IMR-90 (cell line): ENCODE measurements around the gene VGF.
A peak's percentile ranks its signal among the peaks of the same experiment; 100 is the strongest.

ENCODE experiments used
- BHLHE40 ChIP-seq: fragments of 150-350 bp; IDR thresholded peaks from 2 replicates; pipeline ENCODE4 v1.6.1; 2016; ENCODE audit warnings: mild to moderate bottlenecking, low read depth, low read length
- CHD1 ChIP-seq: IDR thresholded peaks from 2 replicates; pipeline ENCODE4 v1.6.1; 2012; ENCODE audit warnings: low read depth, low read length, improper control_type of control experiment
- CTCF ChIP-seq: conservative IDR thresholded peaks from 2 replicates; pipeline ENCODE4 v1.5.1; 2012; ENCODE audit warnings: mild to moderate bottlenecking, low read depth, low read length, improper control_type of control experiment
- FOS ChIP-seq: fragments of 150-350 bp; IDR thresholded peaks from 2 replicates; pipeline ENCODE4 v1.6.1; 2016; ENCODE audit warnings: low read depth, low read length
- MAFK ChIP-seq: IDR thresholded peaks from 2 replicates; pipeline ENCODE4 v1.6.1; 2012; ENCODE audit warnings: low read depth, low read length, improper control_type of control experiment
- POLR2A ChIP-seq: IDR thresholded peaks from 2 replicates; pipeline ENCODE4 v1.6.1; 2012; ENCODE audit warnings: mild to moderate bottlenecking, low read depth, low read length

- TF ChIP-seq CTCF (no peak), MAFK (no peak), BHLHE40 (peak; percentile 82), FOS (no peak), CHD1 (no peak), POLR2A (no peak)
These were observed 2.7 kb downstream of the VGF start for GRCh38 chr7:101162551-101163278.
